Measurements from ENCODE around the gene RHOF. TPM values are rescaled to one million over a fixed set of nuclear protein-coding genes. Genes with fewer than 3 reads are reported as not detected.
A peak's percentile ranks its signal among the peaks of the same experiment; 100 is the strongest.

The RHOF gene
- total RNA-seq, 1 donor from 2014 or later, result 41.0 TPM

- Histone ChIP-seq H3K27ac (no peak overlapping the region), H3K4me1 (no peaks in the 10 kb centered on the region), H3K4me3 (no peak overlapping the region), H3K36me3 (no peaks in the 10 kb centered on the region), H3K9me3 (no peaks in the 10 kb centered on the region), H3K27me3 (no peaks in the 10 kb centered on the region)
- DNase-seq, result no peak
- no peak for TF ChIP-seq CTCF (IDR thresholded peaks at IDR 0.05)
- no peak for ATAC-seq
- intact Hi-C loops (cut with DNase I), result no loop called here
Measured at GRCh38 chr12:121733849-121734248, 59.6 kb downstream of the RHOF start.

- intact Hi-C loops (cut with DNase I), result no loop called here
- H3K27ac ChIP-seq, result no peak overlapping the region
- H3K9me3 ChIP-seq, result no peaks in the 10 kb centered on the region
- ATAC-seq, result no peak
- DNase-seq, result no peak
- H3K27me3 ChIP-seq, result no peaks in the 10 kb centered on the region
- H3K4me1 ChIP-seq, result no peaks in the 10 kb centered on the region
- no peaks in the 10 kb centered on the region for H3K36me3 ChIP-seq
- no peak overlapping the region for H3K4me3 ChIP-seq
- TF ChIP-seq CTCF (IDR thresholded peaks at IDR 0.05), result no peak
Measured at GRCh38 chr12:121731473-121731872, 62.0 kb downstream of the RHOF start.

- DNase-seq (no peak), ATAC-seq (peak; percentile 24)
- no peak overlapping the region for H3K27ac ChIP-seq
- TF ChIP-seq CTCF (IDR thresholded peaks at IDR 0.05), result no peak
- peaks cover 7% of the 10 kb centered on the region for H3K36me3 ChIP-seq
- H3K9me3 ChIP-seq, result no peaks in the 10 kb centered on the region
- no peaks in the 10 kb centered on the region for H3K4me1 ChIP-seq
- no peaks in the 10 kb centered on the region for H3K27me3 ChIP-seq
- intact Hi-C loops (cut with DNase I), result no loop called here
- no peak overlapping the region for H3K4me3 ChIP-seq
Measured at GRCh38 chr12:121729021-121729420, 64.5 kb downstream of the RHOF start.

Other genes starting within 250 kb of the RHOF start
- 35.4 TPM for gene KDM2B, start 212.7 kb downstream of the RHOF start, total RNA-seq
- 32.4 TPM for gene ORAI1, start 167.2 kb downstream of the RHOF start, total RNA-seq
- 0.67 TPM for gene MORN3, start 124.0 kb downstream of the RHOF start, total RNA-seq
- gene TMEM120B, start 80.9 kb downstream of the RHOF start, total RNA-seq, result 17.1 TPM
- gene SETD1B, start 10.3 kb upstream of the RHOF start, total RNA-seq, result 18.4 TPM
- 1.8 TPM for gene HPD, start 65.2 kb upstream of the RHOF start, total RNA-seq
- 43.4 TPM for gene PSMD9, start 95.1 kb upstream of the RHOF start, total RNA-seq
- gene CFAP251, start 124.9 kb upstream of the RHOF start, total RNA-seq, result 2.5 TPM
- 11.4 TPM for gene BCL7A, start 228.2 kb upstream of the RHOF start, total RNA-seq